MM.1S (cell line): ENCODE measurements around the gene MRI1.

Experiments
- DNase-seq: peaks from one replicate; pipeline ENCODE4 v3.0.0-alpha.2; 2015
- H2AFZ ChIP-seq: fragments of 300-600 bp; sonication (generic); 2 replicates; pipeline ENCODE4 v1.6.0; 2016; ENCODE audit warnings: antibody characterized with exemption, low read length
- H3F3A ChIP-seq: fragments of 300-600 bp; sonication (generic); 2 replicates; pipeline ENCODE4 v1.6.1; 2016; ENCODE audit warnings: mild to moderate bottlenecking, antibody characterized with exemption, low read length, moderate library complexity, mixed read lengths; ENCODE audit not compliant: insufficient read depth
- H3K27ac ChIP-seq: fragments of 300-600 bp; sonication (generic); 2 replicates; pipeline ENCODE4 v1.5.1; 2016; ENCODE audit warnings: mild to moderate bottlenecking, low read length
- H3K27me3 ChIP-seq: fragments of 300-600 bp; sonication (generic); replicated peaks from 2 replicates; pipeline ENCODE4 v1.6.0; 2016; ENCODE audit warnings: low read length; ENCODE audit not compliant: insufficient read depth
- H3K36me3 ChIP-seq: fragments of 300-600 bp; sonication (generic); replicated peaks from 2 replicates; pipeline ENCODE4 v1.6.1; 2016; ENCODE audit warnings: mild to moderate bottlenecking, low read length, mixed read lengths; ENCODE audit not compliant: insufficient read depth
- H3K4me1 ChIP-seq: fragments of 300-600 bp; sonication (generic); 2 replicates; pipeline ENCODE4 v1.6.1; 2016; ENCODE audit warnings: low read length, mixed read lengths
- H3K4me2 ChIP-seq: fragments of 300-600 bp; sonication (generic); 2 replicates; pipeline ENCODE4 v1.6.0; 2016; ENCODE audit warnings: low read depth, low read length
- H3K4me3 ChIP-seq: fragments of 300-600 bp; sonication (generic); 2 replicates; pipeline ENCODE4 v1.5.1; 2016; ENCODE audit warnings: low read length, mixed read lengths
- H3K79me2 ChIP-seq: fragments of 300-600 bp; sonication (generic); 2 replicates; pipeline ENCODE4 v1.6.1; 2016; ENCODE audit warnings: mixed run types, low read length, mixed read lengths
- H3K9ac ChIP-seq: fragments of 300-600 bp; sonication (generic); 2 replicates; pipeline ENCODE4 v1.6.1; 2016; ENCODE audit warnings: low read length, mixed read lengths
- H3K9me2 ChIP-seq: fragments of 300-600 bp; sonication (generic); replicated peaks from 2 replicates; pipeline ENCODE4 v1.6.1; 2016; ENCODE audit warnings: mild to moderate bottlenecking, low read length, mixed read lengths; ENCODE audit not compliant: insufficient read depth
- H3K9me3 ChIP-seq: fragments of 300-600 bp; sonication (generic); replicated peaks from 2 replicates; pipeline ENCODE4 v1.6.1; 2016; ENCODE audit warnings: mild to moderate bottlenecking, low read length, mixed read lengths; ENCODE audit not compliant: insufficient read depth
- H4K20me1 ChIP-seq: fragments of 300-600 bp; sonication (generic); 2 replicates; pipeline ENCODE4 v1.6.1; 2016; ENCODE audit warnings: mild to moderate bottlenecking, low read length, moderate library complexity, mixed read lengths; ENCODE audit not compliant: insufficient read depth
- EZH2 ChIP-seq: fragments of 300-600 bp; sonication (generic); optimal IDR thresholded peaks from 2 replicates; pipeline ENCODE3; 2017; ENCODE audit warnings: low read depth, mild to moderate bottlenecking, antibody characterized with exemption, low read length, mixed read lengths
- EZH2phosphoT487 ChIP-seq: fragments of 300-600 bp; sonication (generic); IDR thresholded peaks from 2 replicates; pipeline ENCODE4 v1.6.1; 2018; ENCODE audit warnings: antibody characterized with exemption, low read length
- TF ChIP-seq, protein P1 (sequence below): fragments of 300-600 bp; sonication (generic); IDR thresholded peaks from 2 replicates; pipeline ENCODE4 v1.5.1; 2016; ENCODE audit warnings: antibody characterized with exemption, low read length, mixed read lengths

MRI1 gene

GRCh38 chr19:13806728-13807127 is 42.4 kb downstream of the MRI1 start:
- no peak overlapping the region for H3K4me3 ChIP-seq
- H3K79me2 ChIP-seq: no peaks in the 10 kb centered on the region
- no peak overlapping the region for H3K9ac ChIP-seq
- H3F3A ChIP-seq: no peaks in the 10 kb centered on the region
- no peaks in the 10 kb centered on the region for H3K36me3 ChIP-seq
- no peaks in the 10 kb centered on the region for H3K9me3 ChIP-seq
- no peak for DNase-seq
- TF ChIP-seq, protein P1, sequence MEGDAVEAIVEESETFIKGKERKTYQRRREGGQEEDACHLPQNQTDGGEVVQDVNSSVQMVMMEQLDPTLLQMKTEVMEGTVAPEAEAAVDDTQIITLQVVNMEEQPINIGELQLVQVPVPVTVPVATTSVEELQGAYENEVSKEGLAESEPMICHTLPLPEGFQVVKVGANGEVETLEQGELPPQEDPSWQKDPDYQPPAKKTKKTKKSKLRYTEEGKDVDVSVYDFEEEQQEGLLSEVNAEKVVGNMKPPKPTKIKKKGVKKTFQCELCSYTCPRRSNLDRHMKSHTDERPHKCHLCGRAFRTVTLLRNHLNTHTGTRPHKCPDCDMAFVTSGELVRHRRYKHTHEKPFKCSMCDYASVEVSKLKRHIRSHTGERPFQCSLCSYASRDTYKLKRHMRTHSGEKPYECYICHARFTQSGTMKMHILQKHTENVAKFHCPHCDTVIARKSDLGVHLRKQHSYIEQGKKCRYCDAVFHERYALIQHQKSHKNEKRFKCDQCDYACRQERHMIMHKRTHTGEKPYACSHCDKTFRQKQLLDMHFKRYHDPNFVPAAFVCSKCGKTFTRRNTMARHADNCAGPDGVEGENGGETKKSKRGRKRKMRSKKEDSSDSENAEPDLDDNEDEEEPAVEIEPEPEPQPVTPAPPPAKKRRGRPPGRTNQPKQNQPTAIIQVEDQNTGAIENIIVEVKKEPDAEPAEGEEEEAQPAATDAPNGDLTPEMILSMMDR: no peak
- TF ChIP-seq EZH2phosphoT487 (no peak), EZH2 (no peak)
- no peaks in the 10 kb centered on the region for H3K9me2 ChIP-seq
- no peak overlapping the region for H2AFZ ChIP-seq
- no peak overlapping the region for H3K27ac ChIP-seq
- no peaks in the 10 kb centered on the region for H4K20me1 ChIP-seq
- H3K4me1 ChIP-seq: no peaks in the 10 kb centered on the region
- no peaks in the 10 kb centered on the region for H3K27me3 ChIP-seq
- H3K4me2 ChIP-seq: no peak overlapping the region

GRCh38 chr19:13807421-13808021 is 43.2 kb downstream of the MRI1 start:
- Histone ChIP-seq H3K9me3 (no peaks in the 10 kb centered on the region), H3K27me3 (no peaks in the 10 kb centered on the region), H3K4me3 (no peak overlapping the region), H3F3A (no peaks in the 10 kb centered on the region), H3K36me3 (no peaks in the 10 kb centered on the region), H3K9ac (no peak overlapping the region), H3K4me1 (no peaks in the 10 kb centered on the region), H2AFZ (no peak overlapping the region), H3K27ac (no peak overlapping the region), H4K20me1 (no peaks in the 10 kb centered on the region), H3K4me2 (no peak overlapping the region), H3K79me2 (no peaks in the 10 kb centered on the region), H3K9me2 (no peaks in the 10 kb centered on the region)
- DNase-seq: no peak
- TF ChIP-seq, protein P1: no peak
- TF ChIP-seq EZH2phosphoT487 (no peak), EZH2 (no peak)

- Histone ChIP-seq H3K9ac (no peak overlapping the region), H4K20me1 (no peaks in the 10 kb centered on the region), H2AFZ (no peak overlapping the region), H3K27ac (no peak overlapping the region), H3K36me3 (no peaks in the 10 kb centered on the region), H3K4me2 (no peak overlapping the region), H3K4me1 (no peaks in the 10 kb centered on the region), H3K9me3 (no peaks in the 10 kb centered on the region), H3K9me2 (no peaks in the 10 kb centered on the region), H3K79me2 (no peaks in the 10 kb centered on the region), H3K27me3 (no peaks in the 10 kb centered on the region), H3F3A (no peaks in the 10 kb centered on the region), H3K4me3 (no peak overlapping the region)
- no peak for DNase-seq
- TF ChIP-seq, protein P1: no peak
- TF ChIP-seq EZH2: no peak
- no peak for TF ChIP-seq EZH2phosphoT487
Observed at GRCh38 chr19:13808856-13809255, 44.5 kb downstream of the MRI1 start.
